ENCODE measurements around the gene PIAS4. TPM values are rescaled to one million over a fixed set of nuclear protein-coding genes. Genes with fewer than 3 reads are reported as not detected.

Gene PIAS4
- total RNA-seq, 1 experiment from 2014 or later: 29.3 TPM

GRCh38 chr19:4061683-4062418 lies 54.3 kb downstream of the PIAS4 start:
- DNase-seq: peak; percentile 81
- intact Hi-C loops (cut with micrococcal nuclease; ENCODE audit: unreplicated experiment): no loop called here
- Mint-ChIP-seq H3K27me3 (ENCODE audit: unreplicated experiment) (no peaks in the 10 kb centered on the region), H3K9me3 (ENCODE audit: low read depth, unreplicated experiment) (no peaks in the 10 kb centered on the region), H3K4me1 (ENCODE audit: low read depth, unreplicated experiment) (peaks cover 8% of the 10 kb centered on the region), H3K36me3 (ENCODE audit: insufficient read depth, unreplicated experiment) (peaks cover 82% of the 10 kb centered on the region), H3K27ac (ENCODE audit: unreplicated experiment) (peak overlapping the region; percentile 58), H3K4me3 (ENCODE audit: low read depth, unreplicated experiment) (peak overlapping the region; percentile 82)
- BruUV-seq (replicated peaks): no TSS peak
- CTCF ChIA-PET: interaction anchor here (0.5 kb wide), 1 partner anchor 104 kb away, joined by 4 read pairs; no protein-coding TSS in a partner anchor
- no peak for TF ChIP-seq CTCF (IDR thresholded peaks at IDR 0.05; ENCODE audit: unreplicated experiment)

GRCh38 chr19:4062419-4063368 lies 55.2 kb downstream of the PIAS4 start:
- H3K9me3 Mint-ChIP-seq (ENCODE audit: low read depth, unreplicated experiment): no peaks in the 10 kb centered on the region
- peak overlapping the region; percentile 82 for H3K4me3 Mint-ChIP-seq (ENCODE audit: low read depth, unreplicated experiment)
- CTCF ChIA-PET: interaction anchor here (0.5 to 0.6 kb wide), 2 partner anchors 11 to 103 kb away, joined by 4 read pairs; no protein-coding TSS in a partner anchor
- no peak for TF ChIP-seq CTCF (IDR thresholded peaks at IDR 0.05; ENCODE audit: unreplicated experiment)
- no peaks in the 10 kb centered on the region for H3K27me3 Mint-ChIP-seq (ENCODE audit: unreplicated experiment)
- intact Hi-C loops (cut with micrococcal nuclease; ENCODE audit: unreplicated experiment): no loop called here
- DNase-seq: no peak
- peaks cover 74% of the 10 kb centered on the region for H3K36me3 Mint-ChIP-seq (ENCODE audit: insufficient read depth, unreplicated experiment)
- H3K4me1 Mint-ChIP-seq (ENCODE audit: low read depth, unreplicated experiment): peaks cover 4% of the 10 kb centered on the region
- no TSS peak for BruUV-seq (replicated peaks)
- H3K27ac Mint-ChIP-seq (ENCODE audit: unreplicated experiment): peak overlapping the region; percentile 20

- DNase-seq: no peak
- Mint-ChIP-seq H3K36me3 (ENCODE audit: insufficient read depth, unreplicated experiment) (peaks cover 70% of the 10 kb centered on the region), H3K9me3 (ENCODE audit: low read depth, unreplicated experiment) (no peaks in the 10 kb centered on the region), H3K27ac (ENCODE audit: unreplicated experiment) (peak overlapping the region; percentile 71), H3K4me1 (ENCODE audit: low read depth, unreplicated experiment) (no peaks in the 10 kb centered on the region), H3K27me3 (ENCODE audit: unreplicated experiment) (no peaks in the 10 kb centered on the region), H3K4me3 (ENCODE audit: low read depth, unreplicated experiment) (peak overlapping the region; percentile 82)
- TSS peak; percentile 28 for BruUV-seq (replicated peaks)
- intact Hi-C loops (cut with micrococcal nuclease; ENCODE audit: unreplicated experiment): no loop called here
- CTCF ChIA-PET: interaction anchor here (0.6 kb wide), 1 partner anchor 11 kb away, joined by 4 read pairs; no protein-coding TSS in a partner anchor
- TF ChIP-seq CTCF (IDR thresholded peaks at IDR 0.05; ENCODE audit: unreplicated experiment): no peak
Measured at GRCh38 chr19:4063369-4064148, 56.0 kb downstream of the PIAS4 start.

- intact Hi-C loops (cut with micrococcal nuclease; ENCODE audit: unreplicated experiment): no loop called here
- H3K4me3 Mint-ChIP-seq (ENCODE audit: low read depth, unreplicated experiment): peak overlapping the region; percentile 82
- H3K36me3 Mint-ChIP-seq (ENCODE audit: insufficient read depth, unreplicated experiment): peaks cover 64% of the 10 kb centered on the region
- CTCF ChIA-PET: interaction anchor here (0.6 kb wide), 2 partner anchors 31 to 47 kb away, joined by 3 to 6 read pairs; no protein-coding TSS in a partner anchor
- no peaks in the 10 kb centered on the region for H3K27me3 Mint-ChIP-seq (ENCODE audit: unreplicated experiment)
- no peaks in the 10 kb centered on the region for H3K4me1 Mint-ChIP-seq (ENCODE audit: low read depth, unreplicated experiment)
- BruUV-seq (replicated peaks): no TSS peak
- no peaks in the 10 kb centered on the region for H3K9me3 Mint-ChIP-seq (ENCODE audit: low read depth, unreplicated experiment)
- no peak for DNase-seq
- peak overlapping the region; percentile 71 for H3K27ac Mint-ChIP-seq (ENCODE audit: unreplicated experiment)
- no peak for TF ChIP-seq CTCF (IDR thresholded peaks at IDR 0.05; ENCODE audit: unreplicated experiment)
Measured at GRCh38 chr19:4064149-4064495, 56.6 kb downstream of the PIAS4 start.

Data from Calu3 (cell line).